Progenitor cell of endocrine pancreas (in vitro differentiated cells): Measurements from ENCODE around the gene GLP2R. TPM values are rescaled to one million over a fixed set of nuclear protein-coding genes. Genes with fewer than 3 reads are reported as not detected.
A peak's percentile ranks its signal among the peaks of the same experiment; 100 is the strongest.

Experiments
- DNase-seq: peaks from one replicate; pipeline ENCODE4 v3.0.0; 2021; ENCODE audit warnings: low spot score; ENCODE audit not compliant: unreplicated experiment
- H3K27ac Mint-ChIP-seq: 2 replicates; pipeline ENCODE4 v1.8.0; 2021; ENCODE audit warnings: mild to moderate bottlenecking, moderate library complexity, mixed read lengths
- H3K27me3 Mint-ChIP-seq: 2 replicates; pipeline ENCODE4 v1.8.0; 2021; ENCODE audit warnings: mixed read lengths
- H3K36me3 Mint-ChIP-seq: 2 replicates; pipeline ENCODE4 v1.8.0; 2022; ENCODE audit warnings: mixed read lengths; ENCODE audit not compliant: insufficient read depth
- H3K4me1 Mint-ChIP-seq: 2 replicates; pipeline ENCODE4 v1.8.0; 2021; ENCODE audit warnings: low read depth, mixed read lengths
- H3K4me3 Mint-ChIP-seq: 2 replicates; pipeline ENCODE4 v1.8.0; 2021; ENCODE audit warnings: low read depth, mild to moderate bottlenecking, moderate library complexity, mixed read lengths
- H3K9me3 Mint-ChIP-seq: 2 replicates; pipeline ENCODE4 v1.8.0; 2021; ENCODE audit warnings: low read depth, mixed read lengths
- total RNA-seq: library from RNA; stranded (reverse); gene quantifications from 2 replicates; pipeline ENCODE4 v1.2.1, GENCODE V29; 2021
- TF ChIP-seq, protein P1 (sequence below): fragments of 200-600 bp; sonication (generic); IDR thresholded peaks from one replicate; pipeline ENCODE4 v1.5.0; 2021; ENCODE audit warnings: antibody characterized with exemption, mild to moderate bottlenecking; ENCODE audit not compliant: unreplicated experiment

GLP2R gene
- total RNA-seq, 1 donor from 2014 or later, result not detected

GRCh38 chr17:9820448-9820847 is 5.3 kb upstream of the GLP2R start:
- Mint-ChIP-seq H3K27me3 (peaks cover 35% of the 10 kb centered on the region), H3K9me3 (no peaks in the 10 kb centered on the region), H3K4me1 (no peaks in the 10 kb centered on the region), H3K4me3 (no peak overlapping the region), H3K36me3 (no peaks in the 10 kb centered on the region), H3K27ac (no peak overlapping the region)
- DNase-seq, result no peak
- TF ChIP-seq, protein P1, sequence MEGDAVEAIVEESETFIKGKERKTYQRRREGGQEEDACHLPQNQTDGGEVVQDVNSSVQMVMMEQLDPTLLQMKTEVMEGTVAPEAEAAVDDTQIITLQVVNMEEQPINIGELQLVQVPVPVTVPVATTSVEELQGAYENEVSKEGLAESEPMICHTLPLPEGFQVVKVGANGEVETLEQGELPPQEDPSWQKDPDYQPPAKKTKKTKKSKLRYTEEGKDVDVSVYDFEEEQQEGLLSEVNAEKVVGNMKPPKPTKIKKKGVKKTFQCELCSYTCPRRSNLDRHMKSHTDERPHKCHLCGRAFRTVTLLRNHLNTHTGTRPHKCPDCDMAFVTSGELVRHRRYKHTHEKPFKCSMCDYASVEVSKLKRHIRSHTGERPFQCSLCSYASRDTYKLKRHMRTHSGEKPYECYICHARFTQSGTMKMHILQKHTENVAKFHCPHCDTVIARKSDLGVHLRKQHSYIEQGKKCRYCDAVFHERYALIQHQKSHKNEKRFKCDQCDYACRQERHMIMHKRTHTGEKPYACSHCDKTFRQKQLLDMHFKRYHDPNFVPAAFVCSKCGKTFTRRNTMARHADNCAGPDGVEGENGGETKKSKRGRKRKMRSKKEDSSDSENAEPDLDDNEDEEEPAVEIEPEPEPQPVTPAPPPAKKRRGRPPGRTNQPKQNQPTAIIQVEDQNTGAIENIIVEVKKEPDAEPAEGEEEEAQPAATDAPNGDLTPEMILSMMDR, result no peak

- Mint-ChIP-seq H3K4me1 (no peaks in the 10 kb centered on the region), H3K4me3 (no peak within 1 kb of the TSS), H3K36me3 (no peaks in the 10 kb centered on the region), H3K27ac (no peak within 1 kb of the TSS), H3K9me3 (no peaks in the 10 kb centered on the region), H3K27me3 (peaks cover 28% of the 10 kb centered on the region)
- no peak for DNase-seq
- TF ChIP-seq, protein P1, result no peak
Measured at GRCh38 chr17:9821921-9822320, 3.8 kb upstream of the GLP2R start, which contains the start of gene GSG1L2. Gene GSG1L2 (minus strand): TSS chr17:9822079. CDS start chr17:9822071, 8 bp downstream.

DNA sequence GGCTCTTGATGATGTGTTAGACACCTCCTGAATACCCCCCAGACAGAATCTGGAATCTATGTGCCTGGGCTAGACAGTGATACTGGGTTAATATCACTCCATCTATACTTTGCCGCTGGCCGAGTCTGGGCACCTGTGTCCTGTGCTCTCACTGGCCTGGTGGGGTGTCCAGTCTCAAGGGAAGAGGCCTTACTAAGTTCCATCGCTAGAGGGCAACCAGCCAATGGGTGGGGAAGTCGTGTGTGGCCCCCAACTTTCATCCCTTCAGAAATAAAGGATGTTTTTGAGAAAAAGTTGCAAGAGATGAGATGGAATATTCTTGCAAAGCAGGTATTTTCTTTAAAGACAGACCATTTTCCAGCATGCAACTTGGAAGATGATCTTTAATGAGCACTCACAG is 1.6 kb upstream of the GLP2R start:
- Mint-ChIP-seq H3K4me1 (peaks cover 2% of the 10 kb centered on the region), H3K27me3 (peaks cover 22% of the 10 kb centered on the region), H3K4me3 (no peak overlapping the region), H3K27ac (peak overlapping the region; percentile 35), H3K36me3 (no peaks in the 10 kb centered on the region), H3K9me3 (no peaks in the 10 kb centered on the region)
- DNase-seq, result no peak
- TF ChIP-seq, protein P1, result no peak

- Mint-ChIP-seq H3K9me3 (no peaks in the 10 kb centered on the region), H3K36me3 (no peaks in the 10 kb centered on the region), H3K27ac (no peak overlapping the region), H3K27me3 (peaks cover 19% of the 10 kb centered on the region), H3K4me1 (peaks cover 2% of the 10 kb centered on the region), H3K4me3 (no peak overlapping the region)
- DNase-seq, result no peak
- TF ChIP-seq, protein P1, result no peak
Measured at GRCh38 chr17:9824797-9825338, 856 bp upstream of the GLP2R start.

DNA sequence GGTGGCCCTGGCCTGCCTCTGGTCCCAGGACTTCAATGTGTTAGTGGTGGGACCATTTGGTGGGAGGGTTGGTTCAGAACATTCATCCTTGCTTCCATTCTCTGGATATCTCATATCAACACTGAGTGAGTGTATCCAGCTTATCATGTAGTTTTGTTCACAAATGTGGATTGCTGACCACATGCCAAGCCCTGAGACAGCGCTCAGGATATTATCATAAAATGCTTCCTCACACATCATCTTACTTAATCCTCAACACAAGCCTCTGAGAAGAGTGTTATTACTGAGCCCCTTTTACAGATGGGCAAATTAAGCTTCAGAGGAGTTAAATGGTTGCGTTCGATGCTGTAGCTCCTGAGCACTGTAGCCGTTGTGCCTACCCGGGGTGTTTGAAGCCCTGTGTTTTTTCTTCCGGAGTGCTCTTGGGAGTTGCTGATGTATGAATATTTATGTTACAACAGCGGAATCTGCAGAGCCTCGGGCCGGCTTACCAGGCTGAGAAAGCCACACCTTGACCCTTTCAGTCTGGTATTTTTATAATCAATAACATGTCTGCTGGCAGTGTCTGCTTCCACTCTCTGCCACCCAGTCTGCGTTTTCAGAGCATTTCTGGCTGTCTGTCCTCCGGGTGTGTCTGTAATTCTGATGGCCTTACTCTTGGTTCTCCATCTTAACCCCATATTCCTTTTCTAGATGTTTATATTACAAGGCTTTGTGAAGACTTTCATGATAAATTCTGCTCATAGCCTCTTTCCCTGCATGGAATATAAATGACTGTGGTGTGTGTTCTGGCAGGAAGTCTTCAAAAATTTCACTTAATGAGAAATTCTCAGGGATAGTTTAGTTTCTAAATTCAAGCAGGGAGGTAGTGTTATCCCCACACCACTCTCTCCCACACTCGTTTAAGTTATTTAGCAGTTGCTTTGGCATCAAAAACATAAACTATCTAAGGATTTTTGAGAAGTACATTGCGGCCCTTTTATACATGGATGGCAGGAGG is 2.9 kb downstream of the GLP2R start:
- DNase-seq, result no peak
- Mint-ChIP-seq H3K36me3 (no peaks in the 10 kb centered on the region), H3K27me3 (peaks cover 15% of the 10 kb centered on the region), H3K9me3 (no peaks in the 10 kb centered on the region), H3K4me3 (no peak overlapping the region), H3K27ac (no peak overlapping the region), H3K4me1 (peaks cover 2% of the 10 kb centered on the region)
- TF ChIP-seq, protein P1, result no peak
